Glomerular visceral epithelial cell (primary cell): Measurements from ENCODE around the gene TMEM178B.
A peak's percentile ranks its signal among the peaks of the same experiment; 100 is the strongest.
"Not testable (repeated sequence)": the region's sequence is repeated elsewhere in the genome, so short reads cannot be mapped to it uniquely, and the experiment has no call there.

Experiments used
- DNase-seq: peaks from one replicate; pipeline ENCODE4 v3.0.0-alpha.2; 2016; ENCODE audit errors: extremely low spot score

Gene TMEM178B

GRCh38 chr7:141142058-141142457, 68.2 kb downstream of the TMEM178B start:
- DNase-seq = no peak

GRCh38 chr7:141144921-141145629, 71.2 kb downstream of the TMEM178B start:
- no peak for DNase-seq

GRCh38 chr7:141145630-141145982, 71.7 kb downstream of the TMEM178B start:
- DNase-seq = no peak

GRCh38 chr7:141147482-141147881, 73.6 kb downstream of the TMEM178B start:
- DNase-seq = no peak

- no peak for DNase-seq
Measured at GRCh38 chr7:141150465-141150864, 76.6 kb downstream of the TMEM178B start.

GRCh38 chr7:141151746-141152145, 77.9 kb downstream of the TMEM178B start:
- DNase-seq = peak; percentile 7

GRCh38 chr7:141153231-141153630, 79.4 kb downstream of the TMEM178B start:
- DNase-seq = no peak

GRCh38 chr7:141154131-141154732, 80.4 kb downstream of the TMEM178B start:
- DNase-seq = no peak

GRCh38 chr7:141156407-141156806, 82.5 kb downstream of the TMEM178B start:
- DNase-seq = no peak

- DNase-seq = no peak
Measured at GRCh38 chr7:141157138-141157765, 83.4 kb downstream of the TMEM178B start.

GRCh38 chr7:141158561-141158960, 84.7 kb downstream of the TMEM178B start:
- peak; percentile 97 for DNase-seq

- peak; percentile 23 for DNase-seq
Measured at GRCh38 chr7:141160246-141160860, 86.5 kb downstream of the TMEM178B start.

- DNase-seq = peak; percentile 57
Measured at GRCh38 chr7:141161550-141162535, 88.0 kb downstream of the TMEM178B start.

- DNase-seq = no peak
Measured at GRCh38 chr7:141165521-141165920, 91.7 kb downstream of the TMEM178B start.

- no peak for DNase-seq
Measured at GRCh38 chr7:141166926-141167325, 93.1 kb downstream of the TMEM178B start.

GRCh38 chr7:141167381-141167964, 93.6 kb downstream of the TMEM178B start:
- no peak for DNase-seq

GRCh38 chr7:141169157-141169556, 95.3 kb downstream of the TMEM178B start:
- not testable (repeated sequence) for DNase-seq

GRCh38 chr7:141175728-141176127, 101.9 kb downstream of the TMEM178B start:
- DNase-seq = not testable (repeated sequence)

- DNase-seq = not testable (repeated sequence)
Measured at GRCh38 chr7:141177120-141177519, 103.3 kb downstream of the TMEM178B start.

GRCh38 chr7:141178486-141179135, 104.7 kb downstream of the TMEM178B start:
- no peak for DNase-seq

- DNase-seq = no peak
Measured at GRCh38 chr7:141181812-141182211, 107.9 kb downstream of the TMEM178B start.
